Mammary epithelial cell (primary cell): ENCODE measurements around the gene SRC.

Source experiments
- CTCF ChIP-seq, 2 donors: IDR thresholded peaks in 1 of 2; conservative IDR thresholded peaks in 1 of 2; 2 replicates each; pipeline ENCODE4 v1.5.1; 2011 to 2012; ENCODE audit warnings: inconsistent platforms in 2 of 2, low read length in 2 of 2, mild to moderate bottlenecking in 2 of 2, control low read depth in 1 of 2, low read depth in 1 of 2; ENCODE audit not compliant: insufficient read depth in 1 of 2; ENCODE audit errors: extremely low read depth in 1 of 2
- EZH2 ChIP-seq: IDR thresholded peaks from 2 replicates; pipeline ENCODE4 v1.6.1; 2012; ENCODE audit warnings: low read length, inconsistent platforms, borderline replicate concordance

- peak; percentile 23 to 34 for TF ChIP-seq CTCF (conservative IDR thresholded peaks at IDR 0.05 in 1 of 2, IDR thresholded peaks at IDR 0.05 in 1 of 2; ENCODE audit: extremely low read depth in 1 of 2, insufficient read depth in 1 of 2, low read depth in 1 of 2, low read length in 2 of 2)
- no peak for TF ChIP-seq EZH2
Measured at GRCh38 chr20:37392441-37393195, 46.7 kb downstream of the SRC start.
